Activated T-helper 1 cell treated with anti-CD3 and anti-CD28 coated beads, Interleukin-12 subunit alpha, Interleukin-12 subunit beta, Interleukin-2, Interleukin-4 antibody, amounts not matched to agents 30 ng/mL and 10 ng/mL and 1 ng/mL, durations not matched to agents 14 hours and 24 hours and 36 hours (primary cell): ENCODE results near the gene LIX1L. TPM values are rescaled to one million over a fixed set of nuclear protein-coding genes. Genes with fewer than 3 reads are reported as not detected.

Experiments
- DNase-seq: peaks from one replicate; pipeline ENCODE4 v3.0.0; 2021; ENCODE audit warnings: low spot score
- H3K27ac Mint-ChIP-seq: one replicate; pipeline ENCODE4 v1.8.0; 2021; ENCODE audit warnings: mild to moderate bottlenecking, mixed read lengths
- H3K27me3 Mint-ChIP-seq: one replicate; pipeline ENCODE4 v1.8.0; 2022; ENCODE audit warnings: mild to moderate bottlenecking, moderate library complexity, mixed read lengths; ENCODE audit not compliant: insufficient read depth
- H3K36me3 Mint-ChIP-seq: one replicate; pipeline ENCODE4 v1.8.0; 2021; ENCODE audit warnings: low read depth, mixed read lengths
- H3K4me1 Mint-ChIP-seq: one replicate; pipeline ENCODE4 v1.8.0; 2021; ENCODE audit warnings: low read depth, mixed read lengths
- H3K4me3 Mint-ChIP-seq: one replicate; pipeline ENCODE4 v1.8.0; 2021; ENCODE audit warnings: mild to moderate bottlenecking, moderate library complexity, mixed read lengths
- H3K9me3 Mint-ChIP-seq: one replicate; pipeline ENCODE4 v1.8.0; 2021; ENCODE audit warnings: mixed read lengths
- intact Hi-C: fragments of 100-400 bp; cut with micrococcal nuclease; formaldehyde crosslinking; loops from one replicate; pipeline ENCODE4 v1.15.1; 2024
- total RNA-seq: library from RNA; stranded (reverse); gene quantifications from 2 replicates; pipeline ENCODE4 v1.2.3, GENCODE V29; 2022

LIX1L gene
- total RNA-seq, 1 donor from 2014 or later, result 30.3 TPM

GRCh38 chr1:145956781-145957442 is 905 bp downstream of the LIX1L start:
- Mint-ChIP-seq H3K4me3 (peak overlapping the region; percentile 93), H3K9me3 (no peaks in the 10 kb centered on the region), H3K27me3 (no peaks in the 10 kb centered on the region), H3K27ac (peak overlapping the region; percentile 93), H3K4me1 (peaks cover 65% of the 10 kb centered on the region), H3K36me3 (peaks cover 12% of the 10 kb centered on the region)
- no peak for DNase-seq
- intact Hi-C loops, result loop anchor here (1.0 kb wide), 1 partner anchor 30 kb away; the partner anchor contains the start of gene RBM8A

GRCh38 chr1:145956361-145956760 is 1.5 kb downstream of the LIX1L start:
- H3K27ac Mint-ChIP-seq, result peak overlapping the region; percentile 93

GRCh38 chr1:145955436-145955835 is 2.4 kb downstream of the LIX1L start:
- Mint-ChIP-seq H3K9me3 (no peaks in the 10 kb centered on the region), H3K36me3 (peaks cover 16% of the 10 kb centered on the region), H3K4me1 (peaks cover 61% of the 10 kb centered on the region), H3K4me3 (peak overlapping the region; percentile 50), H3K27me3 (no peaks in the 10 kb centered on the region), H3K27ac (no peak overlapping the region)
- DNase-seq, result no peak
- intact Hi-C loops, result no loop called here

More at GRCh38 chr1:145956361-145956760, 1.5 kb downstream of the LIX1L start:
- H3K4me1 Mint-ChIP-seq, result peaks cover 65% of the 10 kb centered on the region
- intact Hi-C loops, result no loop called here
- DNase-seq, result no peak
- H3K9me3 Mint-ChIP-seq, result no peaks in the 10 kb centered on the region
- peaks cover 16% of the 10 kb centered on the region for H3K36me3 Mint-ChIP-seq
- peak overlapping the region; percentile 93 for H3K4me3 Mint-ChIP-seq
- no peaks in the 10 kb centered on the region for H3K27me3 Mint-ChIP-seq

- no peak overlapping the region for H3K27ac Mint-ChIP-seq
- H3K36me3 Mint-ChIP-seq, result peaks cover 17% of the 10 kb centered on the region
Observed at GRCh38 chr1:145953861-145954260, 4.0 kb downstream of the LIX1L start.

GRCh38 chr1:145952903-145953302 is 4.9 kb downstream of the LIX1L start:
- H3K27ac Mint-ChIP-seq, result no peak overlapping the region
- H3K36me3 Mint-ChIP-seq, result peaks cover 17% of the 10 kb centered on the region
- no peaks in the 10 kb centered on the region for H3K27me3 Mint-ChIP-seq
- DNase-seq, result no peak
- no peaks in the 10 kb centered on the region for H3K9me3 Mint-ChIP-seq
- peaks cover 48% of the 10 kb centered on the region for H3K4me1 Mint-ChIP-seq
- H3K4me3 Mint-ChIP-seq, result no peak overlapping the region
- intact Hi-C loops, result no loop called here

More at GRCh38 chr1:145953861-145954260, 4.0 kb downstream of the LIX1L start:
- peaks cover 57% of the 10 kb centered on the region for H3K4me1 Mint-ChIP-seq
- H3K27me3 Mint-ChIP-seq, result no peaks in the 10 kb centered on the region
- no peak for DNase-seq
- no peaks in the 10 kb centered on the region for H3K9me3 Mint-ChIP-seq
- no peak overlapping the region for H3K4me3 Mint-ChIP-seq
- intact Hi-C loops, result no loop called here

- Mint-ChIP-seq H3K9me3 (no peaks in the 10 kb centered on the region), H3K36me3 (peaks cover 23% of the 10 kb centered on the region), H3K4me1 (peaks cover 39% of the 10 kb centered on the region), H3K4me3 (no peak overlapping the region), H3K27me3 (no peaks in the 10 kb centered on the region), H3K27ac (no peak overlapping the region)
- intact Hi-C loops, result no loop called here
- no peak for DNase-seq
Observed at GRCh38 chr1:145951526-145951925, 6.3 kb downstream of the LIX1L start.

- H3K27ac Mint-ChIP-seq, result no peak overlapping the region
- intact Hi-C loops, result no loop called here
- H3K36me3 Mint-ChIP-seq, result peaks cover 19% of the 10 kb centered on the region
- H3K4me3 Mint-ChIP-seq, result no peak overlapping the region
- no peak for DNase-seq
- peaks cover 16% of the 10 kb centered on the region for H3K4me1 Mint-ChIP-seq
- H3K9me3 Mint-ChIP-seq, result no peaks in the 10 kb centered on the region
- H3K27me3 Mint-ChIP-seq, result no peaks in the 10 kb centered on the region
Observed at GRCh38 chr1:145949219-145949618, 8.6 kb downstream of the LIX1L start.

- no peak overlapping the region for H3K4me3 Mint-ChIP-seq
- H3K9me3 Mint-ChIP-seq, result no peaks in the 10 kb centered on the region
- peaks cover 15% of the 10 kb centered on the region for H3K4me1 Mint-ChIP-seq
- H3K27me3 Mint-ChIP-seq, result no peaks in the 10 kb centered on the region
- no peak for DNase-seq
- H3K27ac Mint-ChIP-seq, result no peak overlapping the region
- H3K36me3 Mint-ChIP-seq, result peaks cover 27% of the 10 kb centered on the region
- intact Hi-C loops, result no loop called here
Observed at GRCh38 chr1:145947551-145947950, 10.3 kb downstream of the LIX1L start.

- peaks cover 9% of the 10 kb centered on the region for H3K4me1 Mint-ChIP-seq
- intact Hi-C loops, result no loop called here
- no peak overlapping the region for H3K27ac Mint-ChIP-seq
- no peak for DNase-seq
- H3K4me3 Mint-ChIP-seq, result no peak overlapping the region
- H3K9me3 Mint-ChIP-seq, result no peaks in the 10 kb centered on the region
- no peaks in the 10 kb centered on the region for H3K27me3 Mint-ChIP-seq
- H3K36me3 Mint-ChIP-seq, result peaks cover 28% of the 10 kb centered on the region
Observed at GRCh38 chr1:145946477-145946986, 11.3 kb downstream of the LIX1L start.

- intact Hi-C loops, result no loop called here
- peaks cover 27% of the 10 kb centered on the region for H3K36me3 Mint-ChIP-seq
Observed at GRCh38 chr1:145944532-145944931, 13.3 kb downstream of the LIX1L start.

GRCh38 chr1:145942871-145943270 is 14.9 kb downstream of the LIX1L start:
- H3K27ac Mint-ChIP-seq, result no peak overlapping the region
- no peaks in the 10 kb centered on the region for H3K4me1 Mint-ChIP-seq
- no peaks in the 10 kb centered on the region for H3K9me3 Mint-ChIP-seq
- intact Hi-C loops, result no loop called here
- H3K4me3 Mint-ChIP-seq, result no peak overlapping the region
- H3K27me3 Mint-ChIP-seq, result no peaks in the 10 kb centered on the region
- DNase-seq, result no peak
- peaks cover 24% of the 10 kb centered on the region for H3K36me3 Mint-ChIP-seq

More at GRCh38 chr1:145944532-145944931, 13.3 kb downstream of the LIX1L start:
- Mint-ChIP-seq H3K27ac (no peak overlapping the region), H3K4me3 (no peak overlapping the region), H3K4me1 (peaks cover 6% of the 10 kb centered on the region), H3K9me3 (no peaks in the 10 kb centered on the region), H3K27me3 (no peaks in the 10 kb centered on the region)
- DNase-seq, result no peak

GRCh38 chr1:145942405-145942804 is 15.4 kb downstream of the LIX1L start:
- Mint-ChIP-seq H3K4me1 (no peaks in the 10 kb centered on the region), H3K27ac (no peak overlapping the region), H3K27me3 (no peaks in the 10 kb centered on the region), H3K36me3 (peaks cover 24% of the 10 kb centered on the region), H3K9me3 (no peaks in the 10 kb centered on the region), H3K4me3 (no peak overlapping the region)
- intact Hi-C loops, result no loop called here
- DNase-seq, result no peak

- Mint-ChIP-seq H3K4me1 (peaks cover 14% of the 10 kb centered on the region), H3K4me3 (no peak overlapping the region), H3K9me3 (no peaks in the 10 kb centered on the region), H3K27me3 (no peaks in the 10 kb centered on the region), H3K27ac (no peak overlapping the region), H3K36me3 (peaks cover 27% of the 10 kb centered on the region)
- no peak for DNase-seq
- intact Hi-C loops, result no loop called here
Observed at GRCh38 chr1:145937436-145937835, 20.4 kb downstream of the LIX1L start.
